ENCODE data around the gene FAM204A.

FAM204A gene

GRCh38 chr10:118332948-118333710 lies 9.0 kb downstream of the FAM204A start:
- WGBS, 2 experiments, result 93 to 98% methylated on average over 4 of the region's 4 CpGs
- no peaks in the 10 kb centered on the region for H3K27me3 ChIP-seq (ENCODE audit: control insufficient read depth, insufficient read depth, low read length, poor library complexity, severe bottlenecking)
- H3K27ac ChIP-seq (ENCODE audit: insufficient read depth, low read depth, low read length, poor library complexity, severe bottlenecking), result no peak overlapping the region
- peaks cover 23% of the 10 kb centered on the region for H3K36me3 ChIP-seq (ENCODE audit: control insufficient read depth, insufficient read depth, low read length)
- H3K4me1 ChIP-seq (ENCODE audit: control insufficient read depth, insufficient read depth, low read length), result no peaks in the 10 kb centered on the region
- H3K9me3 ChIP-seq (ENCODE audit: control insufficient read depth, low read length), result no peaks in the 10 kb centered on the region
- no peak overlapping the region for H3K4me3 ChIP-seq (ENCODE audit: insufficient read depth, low read depth, low read length)

GRCh38 chr10:118332236-118332635 lies 9.9 kb downstream of the FAM204A start:
- no peaks in the 10 kb centered on the region for H3K27me3 ChIP-seq (ENCODE audit: control insufficient read depth, insufficient read depth, low read length, poor library complexity, severe bottlenecking)
- H3K4me3 ChIP-seq (ENCODE audit: insufficient read depth, low read depth, low read length), result no peak overlapping the region
- WGBS, 2 experiments, result 93 to 100% methylated on average over 1 of the region's 1 CpG
- no peak overlapping the region for H3K27ac ChIP-seq (ENCODE audit: insufficient read depth, low read depth, low read length, poor library complexity, severe bottlenecking)
- peaks cover 23% of the 10 kb centered on the region for H3K36me3 ChIP-seq (ENCODE audit: control insufficient read depth, insufficient read depth, low read length)
- no peaks in the 10 kb centered on the region for H3K9me3 ChIP-seq (ENCODE audit: control insufficient read depth, low read length)
- H3K4me1 ChIP-seq (ENCODE audit: control insufficient read depth, insufficient read depth, low read length), result no peaks in the 10 kb centered on the region

GRCh38 chr10:118330295-118331076 lies 11.6 kb downstream of the FAM204A start:
- no peaks in the 10 kb centered on the region for H3K27me3 ChIP-seq (ENCODE audit: control insufficient read depth, insufficient read depth, low read length, poor library complexity, severe bottlenecking)
- WGBS, 2 experiments, result 90 to 91% methylated on average over 1 of the region's 2 CpGs
- no peaks in the 10 kb centered on the region for H3K4me1 ChIP-seq (ENCODE audit: control insufficient read depth, insufficient read depth, low read length)
- H3K9me3 ChIP-seq (ENCODE audit: control insufficient read depth, low read length), result no peaks in the 10 kb centered on the region
- H3K27ac ChIP-seq (ENCODE audit: insufficient read depth, low read depth, low read length, poor library complexity, severe bottlenecking), result no peak overlapping the region
- H3K36me3 ChIP-seq (ENCODE audit: control insufficient read depth, insufficient read depth, low read length), result peaks cover 26% of the 10 kb centered on the region
- H3K4me3 ChIP-seq (ENCODE audit: insufficient read depth, low read depth, low read length), result no peak overlapping the region

GRCh38 chr10:118324140-118324539 lies 18.0 kb downstream of the FAM204A start:
- peaks cover 16% of the 10 kb centered on the region for H3K36me3 ChIP-seq (ENCODE audit: control insufficient read depth, insufficient read depth, low read length)
- 85 to 98% methylated on average over 2 of the region's 2 CpGs for WGBS, 2 experiments
- H3K4me1 ChIP-seq (ENCODE audit: control insufficient read depth, insufficient read depth, low read length), result no peaks in the 10 kb centered on the region
- no peak overlapping the region for H3K4me3 ChIP-seq (ENCODE audit: insufficient read depth, low read depth, low read length)
- no peaks in the 10 kb centered on the region for H3K9me3 ChIP-seq (ENCODE audit: control insufficient read depth, low read length)
- H3K27ac ChIP-seq (ENCODE audit: insufficient read depth, low read depth, low read length, poor library complexity, severe bottlenecking), result no peak overlapping the region
- no peaks in the 10 kb centered on the region for H3K27me3 ChIP-seq (ENCODE audit: control insufficient read depth, insufficient read depth, low read length, poor library complexity, severe bottlenecking)

- Histone ChIP-seq H3K27ac (ENCODE audit: insufficient read depth, low read depth, low read length, poor library complexity, severe bottlenecking) (no peak overlapping the region), H3K9me3 (ENCODE audit: control insufficient read depth, low read length) (no peaks in the 10 kb centered on the region), H3K27me3 (ENCODE audit: control insufficient read depth, insufficient read depth, low read length, poor library complexity, severe bottlenecking) (no peaks in the 10 kb centered on the region), H3K4me1 (ENCODE audit: control insufficient read depth, insufficient read depth, low read length) (no peaks in the 10 kb centered on the region), H3K4me3 (ENCODE audit: insufficient read depth, low read depth, low read length) (no peak overlapping the region), H3K36me3 (ENCODE audit: control insufficient read depth, insufficient read depth, low read length) (peaks cover 16% of the 10 kb centered on the region)
- WGBS, 2 experiments, result 94 to 96% methylated on average over 6 of the region's 6 CpGs
Measured at GRCh38 chr10:118321724-118322575, 20.2 kb downstream of the FAM204A start.

- Histone ChIP-seq H3K27ac (ENCODE audit: insufficient read depth, low read depth, low read length, poor library complexity, severe bottlenecking) (no peak overlapping the region), H3K4me3 (ENCODE audit: insufficient read depth, low read depth, low read length) (no peak overlapping the region), H3K4me1 (ENCODE audit: control insufficient read depth, insufficient read depth, low read length) (no peaks in the 10 kb centered on the region), H3K27me3 (ENCODE audit: control insufficient read depth, insufficient read depth, low read length, poor library complexity, severe bottlenecking) (no peaks in the 10 kb centered on the region), H3K9me3 (ENCODE audit: control insufficient read depth, low read length) (no peaks in the 10 kb centered on the region), H3K36me3 (ENCODE audit: control insufficient read depth, insufficient read depth, low read length) (no peaks in the 10 kb centered on the region)
- WGBS, 2 experiments, result 96 to 97% methylated on average over 6 of the region's 6 CpGs
Measured at GRCh38 chr10:118315629-118316028, 26.5 kb downstream of the FAM204A start.

GRCh38 chr10:118314882-118315281 lies 27.2 kb downstream of the FAM204A start:
- Histone ChIP-seq H3K27me3 (ENCODE audit: control insufficient read depth, insufficient read depth, low read length, poor library complexity, severe bottlenecking) (no peaks in the 10 kb centered on the region), H3K4me3 (ENCODE audit: insufficient read depth, low read depth, low read length) (no peak overlapping the region), H3K27ac (ENCODE audit: insufficient read depth, low read depth, low read length, poor library complexity, severe bottlenecking) (no peak overlapping the region), H3K9me3 (ENCODE audit: control insufficient read depth, low read length) (no peaks in the 10 kb centered on the region), H3K4me1 (ENCODE audit: control insufficient read depth, insufficient read depth, low read length) (no peaks in the 10 kb centered on the region), H3K36me3 (ENCODE audit: control insufficient read depth, insufficient read depth, low read length) (no peaks in the 10 kb centered on the region)
- 89 to 98% methylated on average over 3 to 4 of the region's 4 CpGs for WGBS, 2 experiments

GRCh38 chr10:118311505-118311904 lies 30.6 kb downstream of the FAM204A start:
- Histone ChIP-seq H3K9me3 (ENCODE audit: control insufficient read depth, low read length) (no peaks in the 10 kb centered on the region), H3K36me3 (ENCODE audit: control insufficient read depth, insufficient read depth, low read length) (peaks cover 4% of the 10 kb centered on the region), H3K27ac (ENCODE audit: insufficient read depth, low read depth, low read length, poor library complexity, severe bottlenecking) (no peak overlapping the region), H3K4me3 (ENCODE audit: insufficient read depth, low read depth, low read length) (no peak overlapping the region), H3K27me3 (ENCODE audit: control insufficient read depth, insufficient read depth, low read length, poor library complexity, severe bottlenecking) (no peaks in the 10 kb centered on the region), H3K4me1 (ENCODE audit: control insufficient read depth, insufficient read depth, low read length) (no peaks in the 10 kb centered on the region)
- WGBS, 2 experiments, result 93 to 95% methylated on average over 2 of the region's 2 CpGs

GRCh38 chr10:118310822-118311221 lies 31.3 kb downstream of the FAM204A start:
- Histone ChIP-seq H3K27me3 (ENCODE audit: control insufficient read depth, insufficient read depth, low read length, poor library complexity, severe bottlenecking) (no peaks in the 10 kb centered on the region), H3K36me3 (ENCODE audit: control insufficient read depth, insufficient read depth, low read length) (peaks cover 4% of the 10 kb centered on the region), H3K4me3 (ENCODE audit: insufficient read depth, low read depth, low read length) (no peak overlapping the region), H3K4me1 (ENCODE audit: control insufficient read depth, insufficient read depth, low read length) (no peaks in the 10 kb centered on the region), H3K27ac (ENCODE audit: insufficient read depth, low read depth, low read length, poor library complexity, severe bottlenecking) (no peak overlapping the region), H3K9me3 (ENCODE audit: control insufficient read depth, low read length) (no peaks in the 10 kb centered on the region)
- 80 to 100% methylated on average over 1 of the region's 2 CpGs for WGBS, 2 experiments

- 100% methylated on average over 2 of the region's 2 CpGs for WGBS, 2 experiments
- peaks cover 4% of the 10 kb centered on the region for H3K36me3 ChIP-seq (ENCODE audit: control insufficient read depth, insufficient read depth, low read length)
- no peaks in the 10 kb centered on the region for H3K27me3 ChIP-seq (ENCODE audit: control insufficient read depth, insufficient read depth, low read length, poor library complexity, severe bottlenecking)
- H3K4me1 ChIP-seq (ENCODE audit: control insufficient read depth, insufficient read depth, low read length), result no peaks in the 10 kb centered on the region
- H3K27ac ChIP-seq (ENCODE audit: insufficient read depth, low read depth, low read length, poor library complexity, severe bottlenecking), result no peak overlapping the region
- no peaks in the 10 kb centered on the region for H3K9me3 ChIP-seq (ENCODE audit: control insufficient read depth, low read length)
- H3K4me3 ChIP-seq (ENCODE audit: insufficient read depth, low read depth, low read length), result no peak overlapping the region
Measured at GRCh38 chr10:118309911-118310310, 32.2 kb downstream of the FAM204A start.
